Upper lobe of left lung (tissue), 4 donors: ENCODE data around the gene ZNF385D.

Experiments used
- EP300 ChIP-seq, 4 donors: sonication (generic); formaldehyde crosslinking; IDR thresholded peaks; one replicate each; pipeline ENCODE4 v1.5.1; 2017; ENCODE audit warnings: antibody characterized with exemption in 4 of 4, control low read depth in 2 of 4
- POLR2A ChIP-seq, 4 donors: fragments of 450-650 bp; IDR thresholded peaks; one replicate each; pipeline ENCODE4 v1.5.1; 2016 to 2017; ENCODE audit warnings: antibody characterized with exemption in 4 of 4, mild to moderate bottlenecking in 2 of 4
- TF ChIP-seq, protein P1 (sequence below), 6 experiments: fragments of 450-650 bp in 4 of 6; fragments of 200-600 bp in 2 of 6; sonication (generic) in 2 of 6; IDR thresholded peaks; one replicate each; pipeline ENCODE4 v1.5.1; 2016 to 2019; ENCODE audit warnings: antibody characterized with exemption in 6 of 6

- TF ChIP-seq, protein P1, sequence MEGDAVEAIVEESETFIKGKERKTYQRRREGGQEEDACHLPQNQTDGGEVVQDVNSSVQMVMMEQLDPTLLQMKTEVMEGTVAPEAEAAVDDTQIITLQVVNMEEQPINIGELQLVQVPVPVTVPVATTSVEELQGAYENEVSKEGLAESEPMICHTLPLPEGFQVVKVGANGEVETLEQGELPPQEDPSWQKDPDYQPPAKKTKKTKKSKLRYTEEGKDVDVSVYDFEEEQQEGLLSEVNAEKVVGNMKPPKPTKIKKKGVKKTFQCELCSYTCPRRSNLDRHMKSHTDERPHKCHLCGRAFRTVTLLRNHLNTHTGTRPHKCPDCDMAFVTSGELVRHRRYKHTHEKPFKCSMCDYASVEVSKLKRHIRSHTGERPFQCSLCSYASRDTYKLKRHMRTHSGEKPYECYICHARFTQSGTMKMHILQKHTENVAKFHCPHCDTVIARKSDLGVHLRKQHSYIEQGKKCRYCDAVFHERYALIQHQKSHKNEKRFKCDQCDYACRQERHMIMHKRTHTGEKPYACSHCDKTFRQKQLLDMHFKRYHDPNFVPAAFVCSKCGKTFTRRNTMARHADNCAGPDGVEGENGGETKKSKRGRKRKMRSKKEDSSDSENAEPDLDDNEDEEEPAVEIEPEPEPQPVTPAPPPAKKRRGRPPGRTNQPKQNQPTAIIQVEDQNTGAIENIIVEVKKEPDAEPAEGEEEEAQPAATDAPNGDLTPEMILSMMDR (IDR thresholded peaks at IDR 0.05) = no peak
- TF ChIP-seq POLR2A (IDR thresholded peaks at IDR 0.05) = no peak
- TF ChIP-seq EP300 (IDR thresholded peaks at IDR 0.05) = no peak
Observed at GRCh38 chr3:21750831-21751391, at the start of gene ZNF385D.
